NCI-H1694 treated with DMSO at 0.1 percent for 48 hours (cell line): ENCODE data around the gene PSMG2.

Experiments
- DNase-seq: peaks from one replicate; lab custom pipeline; 2025; lab: John Stamatoyannopoulos, UW

PSMG2 gene

GRCh38 chr18:12766986-12767433 is 64.2 kb downstream of the PSMG2 start:
- DNase-seq: no peak

- DNase-seq: no peak
These were observed 64.8 kb downstream of the PSMG2 start for GRCh38 chr18:12767580-12768155.

DNA sequence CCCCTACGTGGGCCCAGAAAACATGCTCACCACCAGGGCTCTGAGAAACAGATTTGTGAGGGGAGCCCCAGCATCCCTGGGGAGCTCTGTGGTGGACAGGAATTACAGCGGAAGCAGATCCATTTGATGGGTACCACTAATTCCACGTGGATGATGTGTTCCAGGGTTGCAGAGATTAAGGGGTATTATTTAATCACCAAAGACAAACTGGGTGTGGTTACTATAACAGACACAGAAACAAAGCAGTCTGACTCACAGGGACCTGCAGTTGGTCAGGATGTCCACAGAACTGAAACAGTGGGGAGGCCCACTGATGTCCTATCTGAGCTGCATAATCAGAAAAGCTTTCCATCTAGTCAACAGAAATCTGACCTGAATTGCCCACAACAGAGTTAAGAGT is 65.8 kb downstream of the PSMG2 start:
- no peak for DNase-seq

DNA sequence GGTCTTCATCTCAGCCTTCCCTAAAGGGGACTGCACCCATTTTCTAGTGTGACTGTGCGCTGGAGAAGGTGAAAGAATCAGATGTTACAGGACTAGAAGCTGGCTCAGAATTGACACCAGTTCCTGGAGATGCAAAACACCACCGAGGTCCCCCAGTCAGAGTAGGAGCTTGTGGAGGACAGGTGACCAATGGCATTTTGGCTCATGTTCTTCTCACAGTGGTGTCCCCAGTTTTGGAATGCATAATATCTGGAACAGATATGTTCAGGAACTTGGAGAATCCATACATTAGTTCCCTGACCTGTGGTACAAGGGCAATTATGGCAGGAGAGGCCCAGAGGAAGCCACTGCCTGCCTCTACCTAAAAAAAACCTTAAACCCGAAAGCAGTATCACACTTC is 66.3 kb downstream of the PSMG2 start:
- DNase-seq: no peak

DNA sequence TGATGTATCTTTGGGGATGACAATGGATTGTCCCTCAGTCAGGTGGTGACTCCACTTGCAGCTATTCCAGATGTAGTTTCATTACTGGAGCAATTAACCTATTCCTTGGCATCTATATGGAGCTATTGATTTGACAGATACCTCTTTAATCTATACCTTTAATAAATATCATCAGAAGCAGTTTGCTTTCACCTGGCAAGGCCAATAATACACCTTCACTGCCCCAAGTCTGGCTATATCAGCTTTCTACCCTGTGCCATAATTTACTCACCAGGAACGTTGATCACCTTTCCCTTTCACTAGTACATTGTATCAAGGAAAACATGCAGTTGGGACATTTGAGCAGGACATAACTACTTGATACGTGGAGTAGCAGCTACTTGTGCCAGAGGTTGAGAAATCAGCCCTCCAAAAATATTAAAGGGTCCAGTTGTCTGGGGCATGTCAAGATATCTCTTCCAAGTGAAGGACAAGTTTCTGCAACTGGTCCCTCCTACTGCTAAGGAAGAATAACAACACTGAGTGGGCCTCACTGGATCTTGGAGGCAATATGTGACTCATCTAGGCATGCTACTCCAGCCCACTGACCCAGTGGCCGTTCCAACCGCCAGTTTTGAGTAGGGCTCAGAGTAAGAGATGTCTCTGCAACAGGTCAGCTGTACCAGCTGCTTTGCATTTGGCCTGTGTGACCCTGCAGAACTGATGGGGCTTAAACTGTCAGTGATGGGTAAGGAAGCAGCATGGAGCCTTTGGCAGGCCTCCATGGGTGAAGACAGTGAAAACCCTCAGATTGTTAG is 67.0 kb downstream of the PSMG2 start:
- no peak for DNase-seq

DNA sequence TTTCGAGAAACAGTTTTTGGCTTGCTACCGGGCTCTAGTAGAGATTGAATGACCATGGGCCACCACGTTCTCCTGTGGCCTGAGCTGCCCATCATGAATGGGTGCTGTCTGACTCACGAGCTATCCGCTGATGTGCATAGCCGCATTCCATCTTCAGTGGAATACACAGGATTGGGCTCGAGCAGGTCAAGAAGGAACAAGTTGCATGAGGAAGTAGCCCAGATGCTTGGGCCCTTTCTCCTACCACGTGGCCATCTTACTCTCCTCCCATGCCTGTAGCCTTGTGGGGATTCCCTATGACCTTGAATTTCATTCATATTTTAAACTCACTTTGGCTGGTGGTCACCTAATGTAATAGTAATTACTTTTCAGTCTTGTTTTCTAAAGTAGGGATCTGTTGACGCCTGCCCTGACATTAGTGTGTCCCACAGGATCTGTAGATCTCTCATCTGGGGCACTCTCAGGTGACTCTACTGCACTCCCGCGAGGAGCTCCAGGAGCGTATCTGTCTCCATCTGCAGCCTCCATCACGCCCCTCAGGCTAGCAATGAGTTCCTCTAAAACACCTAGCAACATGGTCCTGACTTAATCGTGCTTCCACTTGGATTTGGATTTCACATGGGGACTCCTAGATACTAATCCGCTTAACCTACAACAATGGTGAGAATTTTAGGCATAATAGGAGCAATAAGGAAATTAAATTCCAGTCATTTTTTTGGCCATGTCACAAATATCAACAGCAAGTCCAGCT is 67.8 kb downstream of the PSMG2 start:
- DNase-seq: no peak

GRCh38 chr18:12772111-12772510 is 69.3 kb downstream of the PSMG2 start:
- DNase-seq: no peak

- no peak for DNase-seq
These were observed 70.5 kb downstream of the PSMG2 start for GRCh38 chr18:12773369-12773768.

- DNase-seq: no peak
These were observed 72.1 kb downstream of the PSMG2 start for GRCh38 chr18:12774982-12775381.
